Right atrium auricular region (tissue), 2 donors: Measurements from ENCODE around the gene C19orf44. TPM values are rescaled to one million over a fixed set of nuclear protein-coding genes. Genes with fewer than 3 reads are reported as not detected.

Experiments used
- DNase-seq: peaks from one replicate; pipeline ENCODE4 v3.0.0-alpha.2; 2019; ENCODE audit warnings: low spot score
- H3K27ac ChIP-seq, 2 donors: fragments of 200-600 bp; sonication (generic); 1 replicate in 1 of 2; 2 replicates in 1 of 2; pipeline ENCODE4 v1.5.1; 2016 to 2019
- H3K27me3 ChIP-seq, 2 donors: fragments of 200-600 bp; sonication (generic); one replicate each; pipeline versions ENCODE4 v1.5.1 to v1.6.0; 2017 to 2019
- H3K36me3 ChIP-seq: fragments of 200-600 bp; sonication (generic); one replicate; pipeline ENCODE4 v1.5.1; 2016
- H3K4me1 ChIP-seq, 2 donors: fragments of 200-600 bp; sonication (generic); one replicate each; pipeline versions ENCODE4 v1.5.1 to v1.6.0; 2017 to 2019
- H3K4me3 ChIP-seq, 2 donors: fragments of 200-600 bp; sonication (generic); 1 replicate in 1 of 2; 2 replicates in 1 of 2; pipeline ENCODE4 v1.5.1; 2017 to 2019; ENCODE audit warnings: mild to moderate bottlenecking in 1 of 2, moderate library complexity in 1 of 2
- H3K9me3 ChIP-seq, 2 donors: fragments of 200-600 bp; sonication (generic); one replicate each; pipeline ENCODE4 v1.5.1; 2019
- total RNA-seq, 2 donors: library from RNA; depleted of rRNA; stranded (reverse); fragments of >200 nt; gene quantifications; one replicate each; pipeline ENCODE4 v1.1.0, GENCODE V29; 2016
- TF ChIP-seq, protein P1 (sequence below), 2 donors: fragments of 200-600 bp; sonication (generic); IDR thresholded peaks; one replicate each; pipeline ENCODE4 v1.5.1; 2019; ENCODE audit warnings: antibody characterized with exemption in 2 of 2

The C19orf44 gene
- total RNA-seq, 2 donors from 2014 or later: 2.3 to 6.0 TPM

DNA sequence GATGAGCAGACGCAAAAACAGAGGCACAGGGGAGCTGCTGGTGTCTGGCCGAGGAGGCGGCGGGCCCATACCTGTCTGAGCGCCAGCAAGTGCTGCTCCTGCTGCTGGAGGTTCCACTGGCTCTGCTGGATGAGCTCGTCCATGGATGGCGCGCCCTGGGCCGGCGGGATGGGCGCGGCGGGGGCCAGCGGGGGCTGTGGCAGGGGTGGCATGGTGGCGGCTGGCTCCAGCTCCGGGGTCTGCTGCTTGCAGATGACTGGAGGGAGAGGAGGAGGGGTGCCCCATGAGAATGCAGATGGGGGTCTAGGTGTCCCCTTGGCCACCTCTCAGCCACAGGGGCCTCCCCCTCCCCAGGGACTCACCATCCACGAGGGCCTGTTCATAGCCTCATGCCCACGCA is 39.2 kb downstream of the C19orf44 start:
- peaks cover 64% of the 10 kb centered on the region for H3K36me3 ChIP-seq
- no peak for DNase-seq
- TF ChIP-seq, protein P1, sequence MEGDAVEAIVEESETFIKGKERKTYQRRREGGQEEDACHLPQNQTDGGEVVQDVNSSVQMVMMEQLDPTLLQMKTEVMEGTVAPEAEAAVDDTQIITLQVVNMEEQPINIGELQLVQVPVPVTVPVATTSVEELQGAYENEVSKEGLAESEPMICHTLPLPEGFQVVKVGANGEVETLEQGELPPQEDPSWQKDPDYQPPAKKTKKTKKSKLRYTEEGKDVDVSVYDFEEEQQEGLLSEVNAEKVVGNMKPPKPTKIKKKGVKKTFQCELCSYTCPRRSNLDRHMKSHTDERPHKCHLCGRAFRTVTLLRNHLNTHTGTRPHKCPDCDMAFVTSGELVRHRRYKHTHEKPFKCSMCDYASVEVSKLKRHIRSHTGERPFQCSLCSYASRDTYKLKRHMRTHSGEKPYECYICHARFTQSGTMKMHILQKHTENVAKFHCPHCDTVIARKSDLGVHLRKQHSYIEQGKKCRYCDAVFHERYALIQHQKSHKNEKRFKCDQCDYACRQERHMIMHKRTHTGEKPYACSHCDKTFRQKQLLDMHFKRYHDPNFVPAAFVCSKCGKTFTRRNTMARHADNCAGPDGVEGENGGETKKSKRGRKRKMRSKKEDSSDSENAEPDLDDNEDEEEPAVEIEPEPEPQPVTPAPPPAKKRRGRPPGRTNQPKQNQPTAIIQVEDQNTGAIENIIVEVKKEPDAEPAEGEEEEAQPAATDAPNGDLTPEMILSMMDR (IDR thresholded peaks at IDR 0.05): no peak

DNA sequence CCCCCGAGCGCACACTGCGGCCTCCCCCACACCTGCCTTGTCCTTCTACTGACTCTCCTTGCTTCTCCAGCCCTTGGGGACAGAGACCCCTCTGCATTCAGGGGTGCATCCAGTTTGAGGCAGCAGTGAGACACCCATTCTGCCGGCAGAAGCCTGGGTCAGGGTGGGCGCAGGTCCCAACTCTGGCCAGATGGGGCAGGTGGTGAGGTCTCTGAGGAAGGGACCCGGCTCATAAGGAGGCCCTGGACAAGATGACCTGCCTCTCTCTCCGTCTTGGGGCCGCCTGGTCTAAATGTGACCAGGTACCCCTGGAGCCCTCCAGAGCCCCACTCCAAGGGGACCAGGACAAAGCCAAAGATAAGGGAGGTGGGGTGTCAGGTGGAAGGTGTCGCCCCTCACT is 39.9 kb downstream of the C19orf44 start:
- peaks cover 0 to 24% of the 10 kb centered on the region in 2 donors for H3K4me1 ChIP-seq
- H3K9me3 ChIP-seq: no peaks in the 10 kb centered on the region
- peaks cover 56% of the 10 kb centered on the region for H3K36me3 ChIP-seq
- H3K4me3 ChIP-seq: no peak overlapping the region
- TF ChIP-seq, protein P1 (IDR thresholded peaks at IDR 0.05): no peak
- DNase-seq: no peak
- no peak overlapping the region for H3K27ac ChIP-seq
- no peaks in the 10 kb centered on the region for H3K27me3 ChIP-seq

More for the DNA sequence above, 39.2 kb downstream of the C19orf44 start:
- Histone ChIP-seq H3K4me3 (no peak overlapping the region), H3K9me3 (no peaks in the 10 kb centered on the region), H3K27ac (no peak overlapping the region), H3K27me3 (no peaks in the 10 kb centered on the region), H3K4me1 (peaks cover 0 to 17% of the 10 kb centered on the region in 2 donors)

DNA sequence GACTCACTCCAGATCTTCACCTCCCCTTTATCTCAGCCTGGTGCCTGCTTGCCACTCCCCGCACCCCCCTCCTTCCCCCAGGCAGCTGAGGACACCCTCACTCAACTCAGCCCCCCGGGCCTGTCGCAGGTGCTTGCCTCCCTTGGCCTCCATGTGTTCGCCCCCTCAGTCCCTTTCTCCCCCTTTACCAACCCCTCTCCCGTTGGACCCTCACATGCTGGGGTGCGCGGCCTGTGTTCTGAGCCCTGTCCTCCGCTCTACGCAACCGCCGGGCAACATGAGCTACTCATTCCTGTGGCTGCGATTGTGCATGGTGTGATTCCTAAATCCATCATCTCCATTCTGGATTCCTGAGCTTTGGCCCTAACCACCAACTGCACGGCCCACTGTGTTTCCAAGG is 40.9 kb downstream of the C19orf44 start:
- Histone ChIP-seq H3K36me3 (peaks cover 46% of the 10 kb centered on the region), H3K27me3 (no peaks in the 10 kb centered on the region), H3K9me3 (no peaks in the 10 kb centered on the region), H3K4me1 (peaks cover 0 to 31% of the 10 kb centered on the region in 2 donors), H3K27ac (no peak overlapping the region), H3K4me3 (no peak overlapping the region)
- TF ChIP-seq, protein P1 (IDR thresholded peaks at IDR 0.05): no peak
- no peak for DNase-seq

DNA sequence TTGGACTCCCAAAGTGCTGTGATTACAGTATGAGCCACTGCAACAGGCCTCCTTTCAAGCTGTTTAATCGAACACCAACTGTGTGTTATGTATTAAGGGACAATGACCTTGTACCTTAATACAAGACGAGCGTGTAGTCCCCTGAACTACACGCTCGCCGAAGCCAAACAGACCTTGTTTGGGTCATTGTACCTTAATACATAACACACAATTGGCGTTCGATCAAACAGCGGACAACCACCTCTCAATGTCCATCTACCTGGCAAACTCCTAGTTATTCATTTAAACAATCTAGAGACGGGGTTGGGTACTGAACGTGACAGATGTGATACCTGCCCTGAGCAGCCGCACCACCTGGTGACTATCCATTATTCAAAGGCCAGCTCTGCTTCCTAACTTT is 44.8 kb downstream of the C19orf44 start:
- Histone ChIP-seq H3K4me3 (peak overlapping the region; percentile 88 to 98), H3K36me3 (peaks cover 11% of the 10 kb centered on the region), H3K9me3 (no peaks in the 10 kb centered on the region), H3K27ac (no peak overlapping the region), H3K4me1 (peaks cover 0 to 49% of the 10 kb centered on the region in 2 donors), H3K27me3 (no peaks in the 10 kb centered on the region)
- no peak for DNase-seq
- TF ChIP-seq, protein P1 (IDR thresholded peaks at IDR 0.05): no peak

DNA sequence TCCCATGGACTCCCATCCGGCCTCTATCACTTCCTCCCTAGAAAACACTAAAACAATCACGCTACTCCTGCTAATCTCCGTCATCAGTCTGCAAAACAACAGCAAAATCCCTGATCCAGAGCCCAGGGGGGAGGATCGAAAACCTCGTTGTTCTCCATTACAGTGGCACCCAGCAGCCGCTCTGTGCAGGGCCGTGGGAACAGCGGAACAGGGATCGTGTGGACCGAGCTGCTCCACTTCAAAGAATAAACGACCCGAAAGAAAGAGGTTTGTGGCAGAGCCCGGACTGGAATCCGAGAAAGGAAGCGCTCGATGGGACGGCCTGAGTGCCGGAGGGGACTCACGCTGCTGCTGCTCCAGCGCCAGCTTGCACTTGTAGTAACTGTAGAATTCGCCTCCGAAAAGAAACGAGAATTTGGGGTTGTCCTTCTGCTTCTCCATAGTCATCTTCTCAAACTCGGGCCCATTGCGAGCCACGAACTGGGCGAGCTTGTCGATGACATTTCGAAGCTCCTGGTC is 45.4 kb downstream of the C19orf44 start:
- DNase-seq: no peak
- TF ChIP-seq, protein P1 (IDR thresholded peaks at IDR 0.05): no peak
- Histone ChIP-seq H3K27me3 (no peaks in the 10 kb centered on the region), H3K4me1 (peaks cover 0 to 49% of the 10 kb centered on the region in 2 donors), H3K9me3 (no peaks in the 10 kb centered on the region), H3K27ac (peak overlapping the region; percentile 86 to 93), H3K4me3 (peak overlapping the region; percentile 88 to 98), H3K36me3 (peaks cover 11% of the 10 kb centered on the region)
